Ureter (tissue), 1 donor: Measurements from ENCODE around the gene EXOC2. TPM values are rescaled to one million over a fixed set of nuclear protein-coding genes. Genes with fewer than 3 reads are reported as not detected.
"Not testable (repeated sequence)": the region's sequence is repeated elsewhere in the genome, so short reads cannot be mapped to it uniquely, and the experiment has no call there.

Experiments used
- DNase-seq: peaks from one replicate; pipeline ENCODE4 v3.0.0-alpha.2; 2020; ENCODE audit warnings: low spot score
- total RNA-seq: library from RNA; stranded (reverse); gene quantifications from one replicate; pipeline ENCODE4 v1.2.4, GENCODE V29; 2023
- donor health status: DM: yes; HTN: yes; CAD: no.

Gene EXOC2
- total RNA-seq, 1 donor from 2014 or later: 23.6 TPM

DNA sequence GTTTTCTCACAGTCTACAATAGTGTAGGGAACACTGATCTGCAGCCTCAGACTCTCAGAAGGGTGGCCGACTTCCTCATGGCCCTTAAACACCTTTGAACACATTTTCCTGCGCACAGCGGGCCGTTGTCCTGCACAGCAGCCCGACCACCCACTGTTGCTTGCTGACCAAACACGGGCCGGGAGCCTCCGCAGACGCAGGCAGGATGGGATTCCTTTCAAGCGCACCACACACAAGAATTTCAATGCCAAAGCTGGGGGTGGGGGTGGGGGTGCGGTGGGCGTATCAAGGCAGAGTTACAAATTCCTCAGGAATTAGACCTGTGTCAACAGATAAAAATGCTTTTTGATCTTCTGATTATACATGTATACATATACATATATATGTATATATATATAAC, 110.6 kb downstream of the EXOC2 start:
- no peak for DNase-seq

DNA sequence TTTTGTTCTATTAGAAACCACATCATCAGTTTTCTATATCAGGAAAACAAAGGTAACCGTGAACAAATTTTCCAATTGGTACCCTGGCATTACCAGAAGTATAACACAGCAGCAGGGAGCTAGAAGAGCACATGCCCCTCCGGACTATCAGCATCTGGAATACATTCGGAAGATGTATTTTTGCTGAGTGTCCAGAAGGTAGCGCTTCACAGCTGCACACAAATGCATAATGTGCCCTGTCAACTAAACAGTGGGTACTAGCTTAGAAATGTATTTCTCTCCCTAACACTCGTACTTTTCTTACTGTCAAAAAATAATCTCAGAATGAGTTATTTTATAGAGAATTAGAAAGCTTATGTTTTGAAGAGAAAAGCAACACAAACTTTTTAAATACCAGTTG, 113.6 kb downstream of the EXOC2 start:
- no peak for DNase-seq

DNA sequence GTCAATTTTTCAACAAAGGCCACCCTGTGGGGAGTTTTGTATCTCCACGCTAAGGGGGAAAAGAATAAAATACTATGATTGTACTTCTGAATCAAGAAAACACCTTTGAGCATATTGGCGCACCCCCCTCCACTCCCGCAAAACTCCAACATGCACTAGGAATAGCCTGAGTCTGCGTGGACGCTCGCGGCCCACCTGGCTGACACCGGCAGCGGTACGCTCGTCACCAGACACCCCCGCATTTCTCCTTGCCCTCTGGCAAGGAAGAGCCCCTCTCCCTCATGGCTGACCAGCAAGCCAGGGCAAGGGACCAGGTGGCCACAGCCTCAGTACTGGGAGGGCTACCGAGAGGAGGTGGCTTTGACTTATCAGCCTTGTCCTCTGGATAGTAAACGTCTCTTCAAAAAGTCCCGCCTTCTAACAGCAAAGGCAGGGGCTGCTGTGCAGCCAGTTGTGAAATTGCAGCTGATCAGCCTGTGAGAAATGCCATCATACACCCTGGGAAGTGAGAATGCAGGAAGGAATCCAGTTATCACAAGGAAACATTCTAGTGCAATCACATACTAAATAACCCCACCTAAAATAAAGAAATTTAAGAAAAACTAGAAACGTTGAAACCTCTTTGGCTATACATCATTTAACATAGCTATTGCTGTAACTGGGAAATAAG, 120.2 kb downstream of the EXOC2 start:
- DNase-seq: no peak

DNA sequence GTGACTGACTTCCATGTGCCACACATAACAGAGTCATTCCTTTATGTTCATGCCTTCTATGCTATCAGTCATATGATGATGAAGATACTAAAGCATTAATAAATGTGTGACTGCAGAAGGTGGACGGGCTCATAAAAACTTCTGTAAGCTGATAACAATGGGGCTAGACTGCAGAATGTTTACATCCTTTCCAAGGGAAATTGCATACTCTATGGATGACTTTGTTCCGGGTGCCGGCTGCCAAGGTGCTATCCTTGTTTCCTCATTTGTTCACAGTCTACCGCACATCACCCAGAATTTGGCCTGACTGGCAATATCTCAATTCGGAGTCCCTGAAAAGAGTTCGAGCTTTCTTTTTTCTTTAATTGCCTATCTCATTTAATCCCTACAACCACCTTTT, 121.0 kb downstream of the EXOC2 start:
- no peak for DNase-seq

- no peak for DNase-seq
Measured at GRCh38 chr6:570825-571224, 122.1 kb downstream of the EXOC2 start.

- no peak for DNase-seq
Measured at GRCh38 chr6:568954-569523, 123.9 kb downstream of the EXOC2 start.

- no peak for DNase-seq
Measured at GRCh38 chr6:568085-568484, 124.9 kb downstream of the EXOC2 start.

- no peak for DNase-seq
Measured at GRCh38 chr6:563863-564262, 129.1 kb downstream of the EXOC2 start.

DNA sequence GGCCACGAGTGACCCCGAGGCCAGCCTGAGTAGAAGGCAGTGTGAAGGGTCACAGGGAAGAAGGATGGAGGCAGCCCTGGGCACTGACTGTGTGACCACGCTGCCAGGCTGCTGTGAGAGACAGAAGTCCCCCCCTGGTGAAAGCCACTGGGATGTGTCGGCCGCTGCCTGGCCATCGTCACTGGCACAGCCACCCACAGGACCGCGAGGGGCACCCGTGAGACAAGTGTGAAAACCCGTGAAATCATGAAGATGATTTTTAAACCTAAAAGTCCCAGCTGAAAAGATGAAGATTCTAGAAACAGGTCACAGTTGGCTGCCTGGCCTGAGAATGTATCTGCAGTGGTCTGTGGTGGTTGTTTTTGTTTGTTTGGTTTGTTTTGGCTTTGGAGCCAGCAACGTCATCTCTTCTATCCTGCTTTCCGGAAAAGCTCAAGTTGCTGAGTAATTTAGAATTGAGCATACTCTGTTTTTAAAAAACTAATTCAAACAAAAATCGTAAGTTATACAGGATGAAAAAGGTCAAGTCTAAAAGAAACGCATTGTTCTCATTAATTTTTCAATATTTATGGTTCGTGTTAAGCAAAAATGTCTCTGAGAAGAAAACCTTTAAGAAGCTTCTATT, 130.8 kb downstream of the EXOC2 start:
- DNase-seq: no peak

GRCh38 chr6:561335-561734, 131.6 kb downstream of the EXOC2 start:
- DNase-seq: not testable (repeated sequence)

GRCh38 chr6:558959-559358, 134.0 kb downstream of the EXOC2 start:
- no peak for DNase-seq

GRCh38 chr6:558089-558488, 134.8 kb downstream of the EXOC2 start:
- DNase-seq: no peak

- no peak for DNase-seq
Measured at GRCh38 chr6:551829-552350, 141.0 kb downstream of the EXOC2 start.

- DNase-seq: no peak
Measured at GRCh38 chr6:551405-551804, 141.5 kb downstream of the EXOC2 start.

GRCh38 chr6:549906-550305, 143.0 kb downstream of the EXOC2 start:
- DNase-seq: no peak

GRCh38 chr6:548517-548916, 144.4 kb downstream of the EXOC2 start:
- DNase-seq: no peak

- DNase-seq: no peak
Measured at GRCh38 chr6:548091-548490, 144.8 kb downstream of the EXOC2 start.

- no peak for DNase-seq
Measured at GRCh38 chr6:540490-540889, 152.4 kb downstream of the EXOC2 start.

DNA sequence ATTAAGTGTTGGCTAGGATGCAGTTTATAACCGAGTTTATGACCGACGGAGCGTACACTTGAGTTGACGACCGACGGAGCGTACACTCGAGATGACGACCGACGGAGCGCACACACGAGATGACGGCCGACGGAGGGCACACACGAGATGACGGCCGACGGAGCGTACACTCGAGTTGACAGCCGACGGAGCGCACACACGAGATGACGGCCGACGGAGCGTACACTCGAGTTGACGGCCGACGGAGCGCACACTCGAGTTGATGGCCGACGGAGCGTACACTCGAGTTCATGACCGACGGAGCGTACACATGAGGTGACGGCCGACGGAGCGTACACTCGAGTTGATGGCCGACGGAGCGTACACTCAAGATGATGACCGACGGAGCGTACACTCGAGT, 155.8 kb downstream of the EXOC2 start:
- DNase-seq: no peak

- no peak for DNase-seq
Measured at GRCh38 chr6:530425-530824, 162.5 kb downstream of the EXOC2 start.

- DNase-seq: no peak
Measured at GRCh38 chr6:528989-529388, 163.9 kb downstream of the EXOC2 start.

DNA sequence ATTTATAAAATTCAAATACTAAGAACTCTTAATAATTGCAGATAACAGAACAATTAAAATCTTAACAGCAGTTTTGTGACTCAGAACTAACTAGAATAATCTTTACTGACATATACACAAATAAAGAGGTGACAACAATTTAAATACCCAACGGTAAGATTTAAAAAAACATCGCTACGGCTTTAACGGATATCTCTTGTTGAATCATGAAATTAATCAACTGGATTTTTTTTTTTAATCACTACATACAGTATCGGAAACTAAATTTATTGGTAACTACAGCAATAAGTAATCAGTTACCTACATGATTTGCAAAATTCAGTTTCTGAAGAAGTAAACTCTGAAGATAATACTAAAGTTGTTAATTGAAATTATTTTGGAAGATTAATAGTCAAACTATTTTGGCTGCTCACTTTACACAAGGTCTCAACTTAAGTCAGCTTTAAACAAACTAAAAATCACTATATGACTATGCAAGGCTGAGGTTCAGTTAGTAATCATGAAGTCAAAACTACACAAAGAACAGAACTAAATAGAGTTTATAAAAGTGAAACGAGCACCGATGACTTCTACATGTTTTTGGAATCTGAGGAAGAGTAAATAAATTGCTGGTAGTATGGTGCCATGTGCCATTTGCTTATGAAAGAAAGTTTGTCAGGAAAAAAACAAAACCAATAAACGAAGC, 164.8 kb downstream of the EXOC2 start:
- no peak for DNase-seq

- no peak for DNase-seq
Measured at GRCh38 chr6:524803-525202, 168.1 kb downstream of the EXOC2 start.
